ENCODE measurements around the gene HBG1. TPM values are rescaled to one million over a fixed set of nuclear protein-coding genes. Genes with fewer than 3 reads are reported as not detected.

The HBG1 gene
- total RNA-seq, 1 experiment from 2014 or later, result not detected

GRCh38 chr11:5235364-5236095 lies 14.1 kb downstream of the HBG1 start:
- Histone ChIP-seq H3K27ac (ENCODE audit: insufficient read length, low read depth, low read length) (no peak overlapping the region), H2BK120ac (ENCODE audit: low read depth, low read length, poor library complexity, severe bottlenecking) (no peak overlapping the region), H3K18ac (ENCODE audit: insufficient read length, low read depth, low read length) (no peak overlapping the region), H3T11ph (ENCODE audit: low read length) (no peak overlapping the region), H3K14ac (ENCODE audit: insufficient read depth, low read length) (no peak overlapping the region), H3K79me1 (ENCODE audit: insufficient read depth, low read depth, low read length, poor library complexity, severe bottlenecking) (no peaks in the 10 kb centered on the region), H2BK12ac (ENCODE audit: insufficient read length, low read depth, low read length) (no peak overlapping the region), H2BK15ac (ENCODE audit: low read depth, low read length) (no peak overlapping the region), H3K4me1 (ENCODE audit: insufficient read depth, low read length) (no peaks in the 10 kb centered on the region), H3K23me2 (ENCODE audit: insufficient read length, low read depth, low read length, poor library complexity, severe bottlenecking) (no peaks in the 10 kb centered on the region), H3K27me3 (ENCODE audit: insufficient read depth, low read length) (no peaks in the 10 kb centered on the region), H2BK20ac (ENCODE audit: low read depth, low read length, poor library complexity, severe bottlenecking) (no peak overlapping the region), H4K8ac (replicated peaks; ENCODE audit: insufficient read length, low read depth, low read length) (no peak overlapping the region), H3K79me2 (ENCODE audit: insufficient read depth, low read length) (no peaks in the 10 kb centered on the region), H3K9ac (ENCODE audit: extremely low read depth, insufficient read length, low read length) (no peak overlapping the region), H4K5ac (ENCODE audit: insufficient read length, low read depth, low read length) (no peak overlapping the region), H3K9me3 (ENCODE audit: control insufficient read depth, low read depth, low read length) (no peaks in the 10 kb centered on the region), H3K4ac (ENCODE audit: low read depth, low read length) (no peak overlapping the region), H2AK5ac (ENCODE audit: insufficient read length, low read length) (no peak overlapping the region), H4K20me1 (ENCODE audit: control insufficient read depth, insufficient read depth, insufficient read length) (no peaks in the 10 kb centered on the region), H2AFZ (ENCODE audit: low read length) (no peak overlapping the region), H3K23ac (ENCODE audit: insufficient read length, low read depth, low read length) (no peak overlapping the region), H3K4me2 (ENCODE audit: insufficient read depth, insufficient read length, low read length) (no peak overlapping the region), H2BK5ac (ENCODE audit: insufficient read length, low read length) (no peak overlapping the region), H4K91ac (ENCODE audit: insufficient read length, low read depth, low read length) (no peak overlapping the region), H3K56ac (ENCODE audit: insufficient read length, low read depth, low read length) (no peak overlapping the region)
- Mint-ChIP-seq H3K4me1 (no peaks in the 10 kb centered on the region), H3K9me3 (no peaks in the 10 kb centered on the region), H3K4me3 (no peak overlapping the region), H3K27me3 (ENCODE audit: low read depth) (peaks cover 6% of the 10 kb centered on the region), H3K27ac (no peak overlapping the region), H3K36me3 (ENCODE audit: insufficient read depth in 1 of 3, low read depth in 3 of 3) (no peaks in the 10 kb centered on the region)
- no peak for DNase-seq
- no CpG with 5 or more reads among the region's 5 CpGs for WGBS (ENCODE audit: extremely low coverage, insufficient read length, low lambda C conversion rate)
- no peak for TF ChIP-seq CTCF (conservative IDR thresholded peaks at IDR 0.05)
